ENCODE results near the gene TBR1. TPM values are rescaled to one million over a fixed set of nuclear protein-coding genes. Genes with fewer than 3 reads are reported as not detected.

The TBR1 gene
- total and polyA plus RNA-seq, 2 experiments from 2014 or later = 0.97 TPM; not detected in 1

DNA sequence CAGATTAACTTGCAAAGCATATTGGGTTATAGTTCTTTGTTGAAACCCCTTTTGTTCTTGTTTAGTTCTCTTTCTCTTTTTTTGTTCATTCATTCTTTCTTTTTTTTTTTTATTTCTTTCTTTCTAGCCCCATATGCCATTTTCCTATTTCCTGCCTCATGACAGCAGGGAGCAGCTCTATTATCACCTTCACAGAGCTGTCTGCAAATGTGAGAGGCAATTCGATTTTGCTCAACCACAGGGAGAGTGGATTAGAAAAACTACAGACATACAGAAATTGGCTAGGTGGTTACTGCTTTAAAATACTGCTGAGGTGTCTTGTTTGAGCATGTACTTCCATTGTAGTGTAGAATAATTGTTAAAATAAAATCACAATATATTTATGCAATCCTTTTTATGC, 44.2 kb upstream of the TBR1 start:
- 4% methylated on average over 1 of the region's 1 CpG for WGBS, 2 experiments (ENCODE audit: low coverage in 1 of 2, low lambda C conversion rate in 2 of 2, missing lambda C conversion rate in 2 of 2)
- H3K79me2 ChIP-seq (ENCODE audit: insufficient read depth) = peaks cover 57% of the 10 kb centered on the region
- no peak for TF ChIP-seq EZH2 (IDR thresholded peaks at IDR 0.05; ENCODE audit: insufficient read depth, poor library complexity, severe bottlenecking)
- TF ChIP-seq EZH2phosphoT487 (IDR thresholded peaks at IDR 0.05; ENCODE audit: insufficient read depth, low read depth) = no peak
- H3K27me3 ChIP-seq (replicated peaks; ENCODE audit: insufficient read depth) = no peaks in the 10 kb centered on the region
- no peaks in the 10 kb centered on the region for H3K9me3 ChIP-seq (ENCODE audit: low read depth)
- DNase-seq = no peak
- peaks cover 20% of the 10 kb centered on the region for H3K4me1 ChIP-seq (ENCODE audit: insufficient read depth)
- no peak overlapping the region for H3K4me2 ChIP-seq (ENCODE audit: unreplicated experiment)
- H3K9ac ChIP-seq = no peak overlapping the region
- H3F3A ChIP-seq (ENCODE audit: insufficient read depth) = no peaks in the 10 kb centered on the region
- H3K27ac ChIP-seq = no peak overlapping the region
- no peaks in the 10 kb centered on the region for H3K9me2 ChIP-seq (ENCODE audit: insufficient read depth)
- H3K4me3 ChIP-seq = no peak overlapping the region
- no peaks in the 10 kb centered on the region for H4K20me1 ChIP-seq (ENCODE audit: insufficient read depth)
- no peak overlapping the region for H2AFZ ChIP-seq
- in situ Hi-C loops (cut with MboI) = no loop called here
- peaks cover 37% of the 10 kb centered on the region; the same call in 1 of the 2 replicates for H3K36me3 ChIP-seq (ENCODE audit: low read depth)

DNA sequence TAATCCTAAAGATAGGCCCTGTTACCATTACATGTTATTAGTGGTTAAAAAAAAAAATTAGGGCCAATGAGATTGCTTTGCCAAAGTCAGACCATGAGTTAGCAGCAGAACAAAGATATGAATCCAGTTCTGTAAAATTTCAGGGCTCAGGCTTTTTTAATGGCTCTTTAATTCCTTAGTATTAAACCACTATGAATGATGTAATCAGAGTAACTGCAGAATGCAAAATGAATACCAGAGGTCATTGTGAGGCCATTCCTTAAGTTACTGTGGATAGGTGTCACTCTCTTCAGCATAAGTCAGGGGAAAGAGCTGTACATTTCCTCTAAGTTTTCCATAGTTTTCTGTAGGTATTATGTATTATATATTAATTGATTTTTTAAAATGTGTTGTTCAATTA, 42.2 kb upstream of the TBR1 start:
- Histone ChIP-seq H3K27me3 (replicated peaks; ENCODE audit: insufficient read depth) (no peaks in the 10 kb centered on the region), H3K79me2 (ENCODE audit: insufficient read depth) (peaks cover 50% of the 10 kb centered on the region), H3K9me2 (ENCODE audit: insufficient read depth) (no peaks in the 10 kb centered on the region), H3K9ac (no peak overlapping the region), H3K4me1 (ENCODE audit: insufficient read depth) (peaks cover 20% of the 10 kb centered on the region), H3K4me2 (ENCODE audit: unreplicated experiment) (peak overlapping the region; percentile 7), H2AFZ (no peak overlapping the region), H3K36me3 (ENCODE audit: low read depth) (peaks cover 22% of the 10 kb centered on the region; the same call in 1 of the 2 replicates), H3K27ac (no peak overlapping the region), H3K9me3 (ENCODE audit: low read depth) (no peaks in the 10 kb centered on the region), H3F3A (ENCODE audit: insufficient read depth) (no peaks in the 10 kb centered on the region), H4K20me1 (ENCODE audit: insufficient read depth) (no peaks in the 10 kb centered on the region), H3K4me3 (no peak overlapping the region)
- in situ Hi-C loops (cut with MboI) = no loop called here
- TF ChIP-seq EZH2phosphoT487 (IDR thresholded peaks at IDR 0.05; ENCODE audit: insufficient read depth, low read depth) (no peak), EZH2 (IDR thresholded peaks at IDR 0.05; ENCODE audit: insufficient read depth, poor library complexity, severe bottlenecking) (no peak)
- DNase-seq = peak; percentile 57

DNA sequence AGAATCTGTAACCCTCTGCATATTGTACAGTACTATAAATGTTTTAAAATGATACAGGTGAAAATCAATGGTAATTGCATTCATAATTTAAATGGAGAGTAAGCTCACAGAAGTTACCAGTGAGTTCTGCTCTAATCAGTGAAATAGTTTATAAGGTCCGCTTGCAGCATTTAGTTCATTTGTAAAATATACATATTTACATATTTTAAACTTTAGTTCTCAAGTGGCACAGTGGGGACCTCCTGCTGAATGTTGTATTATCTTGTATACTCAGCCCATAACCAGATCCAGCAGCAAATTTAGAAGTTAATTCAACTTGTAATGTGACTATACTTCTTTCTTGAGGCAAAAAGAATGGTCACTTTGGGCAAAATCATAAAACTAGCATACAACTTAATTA, 41.7 kb upstream of the TBR1 start:
- peak overlapping the region; percentile 7 for H3K4me2 ChIP-seq (ENCODE audit: unreplicated experiment)
- H3K27me3 ChIP-seq (replicated peaks; ENCODE audit: insufficient read depth) = no peaks in the 10 kb centered on the region
- no peak overlapping the region for H2AFZ ChIP-seq
- 97 to 100% methylated on average over 1 of the region's 1 CpG for WGBS, 2 experiments (ENCODE audit: low coverage in 1 of 2, low lambda C conversion rate in 2 of 2, missing lambda C conversion rate in 2 of 2)
- peaks cover 20% of the 10 kb centered on the region for H3K4me1 ChIP-seq (ENCODE audit: insufficient read depth)
- no peak overlapping the region for H3K27ac ChIP-seq
- no peaks in the 10 kb centered on the region for H4K20me1 ChIP-seq (ENCODE audit: insufficient read depth)
- H3K9me3 ChIP-seq (ENCODE audit: low read depth) = no peaks in the 10 kb centered on the region
- H3K4me3 ChIP-seq = no peak overlapping the region
- in situ Hi-C loops (cut with MboI) = no loop called here
- peaks cover 18% of the 10 kb centered on the region; the same call in 1 of the 2 replicates for H3K36me3 ChIP-seq (ENCODE audit: low read depth)
- H3K9me2 ChIP-seq (ENCODE audit: insufficient read depth) = no peaks in the 10 kb centered on the region
- DNase-seq = no peak
- no peak overlapping the region for H3K9ac ChIP-seq
- H3K79me2 ChIP-seq (ENCODE audit: insufficient read depth) = peaks cover 48% of the 10 kb centered on the region
- no peak for TF ChIP-seq EZH2phosphoT487 (IDR thresholded peaks at IDR 0.05; ENCODE audit: insufficient read depth, low read depth)
- TF ChIP-seq EZH2 (IDR thresholded peaks at IDR 0.05; ENCODE audit: insufficient read depth, poor library complexity, severe bottlenecking) = no peak
- H3F3A ChIP-seq (ENCODE audit: insufficient read depth) = no peaks in the 10 kb centered on the region

DNA sequence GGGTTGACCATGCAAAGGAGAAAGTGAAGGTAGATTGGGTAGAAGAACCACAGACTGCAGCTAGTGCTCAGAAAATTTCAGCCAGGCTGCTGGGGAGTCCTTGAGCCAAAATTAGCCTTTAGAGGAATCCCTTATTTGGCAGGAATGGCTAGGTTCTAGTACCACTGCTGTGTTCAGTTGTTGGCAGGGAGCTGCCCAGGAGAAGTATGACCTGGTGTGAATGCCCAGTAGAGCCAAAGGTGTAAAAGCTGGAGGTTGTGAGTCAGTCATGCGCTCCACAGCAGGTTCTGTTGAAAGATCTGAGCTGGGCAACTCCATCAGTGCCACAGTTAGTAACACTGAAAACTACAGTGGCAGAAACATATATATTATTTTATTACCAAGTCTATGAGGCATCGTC, 36.4 kb upstream of the TBR1 start:
- Histone ChIP-seq H3K27ac (no peak overlapping the region), H3F3A (ENCODE audit: insufficient read depth) (no peaks in the 10 kb centered on the region; the same call in 1 of the 2 replicates), H3K4me2 (ENCODE audit: unreplicated experiment) (no peak overlapping the region), H2AFZ (no peak overlapping the region), H3K9me2 (ENCODE audit: insufficient read depth) (no peaks in the 10 kb centered on the region), H4K20me1 (ENCODE audit: insufficient read depth) (no peaks in the 10 kb centered on the region), H3K4me1 (ENCODE audit: insufficient read depth) (0 out of 2 replicates have a peak, but pooled peaks cover 4% of the 10 kb centered on the region), H3K79me2 (ENCODE audit: insufficient read depth) (peaks cover 36% of the 10 kb centered on the region), H3K4me3 (no peak overlapping the region), H3K27me3 (replicated peaks; ENCODE audit: insufficient read depth) (no peaks in the 10 kb centered on the region), H3K36me3 (ENCODE audit: low read depth) (peaks cover 6% of the 10 kb centered on the region; the same call in 1 of the 2 replicates), H3K9ac (no peak overlapping the region), H3K9me3 (ENCODE audit: low read depth) (no peaks in the 10 kb centered on the region)
- WGBS, 2 experiments (ENCODE audit: low coverage in 1 of 2, low lambda C conversion rate in 2 of 2, missing lambda C conversion rate in 2 of 2) = 97 to 100% methylated on average over 2 of the region's 2 CpGs
- in situ Hi-C loops (cut with MboI) = no loop called here
- DNase-seq = no peak
- TF ChIP-seq EZH2 (IDR thresholded peaks at IDR 0.05; ENCODE audit: insufficient read depth, poor library complexity, severe bottlenecking) (no peak), EZH2phosphoT487 (IDR thresholded peaks at IDR 0.05; ENCODE audit: insufficient read depth, low read depth) (no peak)

- no peaks in the 10 kb centered on the region for H3K9me3 ChIP-seq (ENCODE audit: low read depth)
- in situ Hi-C loops (cut with MboI) = no loop called here
Observed at GRCh38 chr2:161381546-161381945, 34.6 kb upstream of the TBR1 start.

More at GRCh38 chr2:161381546-161381945, 34.6 kb upstream of the TBR1 start:
- no peak for DNase-seq
- H3F3A ChIP-seq (ENCODE audit: insufficient read depth) = no peaks in the 10 kb centered on the region; the same call in 1 of the 2 replicates
- no peak overlapping the region for H3K27ac ChIP-seq
- no peak overlapping the region for H3K4me3 ChIP-seq
- no peak overlapping the region for H2AFZ ChIP-seq
- no peaks in the 10 kb centered on the region for H3K27me3 ChIP-seq (replicated peaks; ENCODE audit: insufficient read depth)
- no peaks in the 10 kb centered on the region for H4K20me1 ChIP-seq (ENCODE audit: insufficient read depth)
- no peaks in the 10 kb centered on the region for H3K4me1 ChIP-seq (ENCODE audit: insufficient read depth)
- WGBS, 2 experiments (ENCODE audit: low coverage in 1 of 2, low lambda C conversion rate in 2 of 2, missing lambda C conversion rate in 2 of 2) = 44 to 47% methylated on average over 3 of the region's 3 CpGs
- TF ChIP-seq EZH2phosphoT487 (IDR thresholded peaks at IDR 0.05; ENCODE audit: insufficient read depth, low read depth) = no peak
- TF ChIP-seq EZH2 (IDR thresholded peaks at IDR 0.05; ENCODE audit: insufficient read depth, poor library complexity, severe bottlenecking) = no peak
- peaks cover 9% of the 10 kb centered on the region for H3K36me3 ChIP-seq (ENCODE audit: low read depth)
- H3K4me2 ChIP-seq (ENCODE audit: unreplicated experiment) = no peak overlapping the region
- no peaks in the 10 kb centered on the region for H3K9me2 ChIP-seq (ENCODE audit: insufficient read depth)
- H3K79me2 ChIP-seq (ENCODE audit: insufficient read depth) = peaks cover 25% of the 10 kb centered on the region
- H3K9ac ChIP-seq = no peak overlapping the region
